ENCODE results near the gene COMT. TPM values are rescaled to one million over a fixed set of nuclear protein-coding genes. Genes with fewer than 3 reads are reported as not detected.

The COMT gene
- total and polyA plus RNA-seq, 9 of the 15 experiments (the other 6 are each of a cell fraction or from before 2014, with no cell fraction given) = 12.5 to 351 (median 155) TPM

GRCh38 chr22:19895160-19895849 is 46.3 kb upstream of the COMT start (continued):
- TF ChIP-seq MITF (IDR thresholded peaks at IDR 0.05) = no peak
- no peak for TF ChIP-seq MAFG (tag; conservative IDR thresholded peaks at IDR 0.05)
- TF ChIP-seq RBFOX2 (IDR thresholded peaks at IDR 0.05; ENCODE audit: low read depth, low read length) = 0 out of 2 replicates have a peak, but pooled peaks have one; percentile 28
- TF ChIP-seq ZNF583 (CRISPR knock-in tag; IDR thresholded peaks at IDR 0.05) = no peak
- TF ChIP-seq HMGN3 (IDR thresholded peaks at IDR 0.05; ENCODE audit: borderline replicate concordance, extremely low read depth, insufficient read length, low read depth, low read length) = peak; percentile 37
- peak; percentile 73 for TF ChIP-seq CHD1 (IDR thresholded peaks at IDR 0.05; ENCODE audit: low read length)
- no peak for TF ChIP-seq PRPF4 (IDR thresholded peaks at IDR 0.05; ENCODE audit: insufficient read depth, low read depth, low read length, poor library complexity, severe bottlenecking)

- Histone ChIP-seq H3K9me3 (replicated peaks; ENCODE audit: control insufficient read depth, insufficient read depth, low read depth, low read length) (no peaks in the 10 kb centered on the region), H3K4me3 (no peak overlapping the region), H3K9ac (ENCODE audit: insufficient read depth in 1 of 2, low read depth in 2 of 2, low read length in 2 of 2) (peak overlapping the region in 1 of 2 experiments; percentile 53; a peak in 1 of 4 replicates), H3K4me1 (replicated peaks in 1 of 2; ENCODE audit: control insufficient read depth in 2 of 2, insufficient read depth in 2 of 2, low read length in 2 of 2) (peaks cover 12 to 51% of the 10 kb centered on the region in 2 experiments), H3K4me2 (ENCODE audit: insufficient read depth, low read length) (no peak overlapping the region), H3K79me2 (ENCODE audit: control insufficient read depth, insufficient read depth, low read length) (no peaks in the 10 kb centered on the region), H2AFZ (ENCODE audit: low read depth, low read length) (no peak overlapping the region), H3K27ac (ENCODE audit: extremely low read depth, low read depth, low read length) (no peak overlapping the region), H3K36me3 (ENCODE audit: control insufficient read depth, insufficient read depth, low read length) (peaks cover 26% of the 10 kb centered on the region; the same call in 2 of the 3 replicates), H4K20me1 (replicated peaks; ENCODE audit: control insufficient read depth, insufficient read depth, low read length) (peaks cover 18% of the 10 kb centered on the region), H3K27me3 (ENCODE audit: control insufficient read depth in 2 of 2, insufficient read depth in 2 of 2, low read length in 2 of 2) (no peaks in the 10 kb centered on the region), H3K9me1 (ENCODE audit: control insufficient read depth, insufficient read depth, low read length) (peaks cover 2% of the 10 kb centered on the region)
- in situ Hi-C loops (cut with MboI) = no loop called here
- ChIA-PET POLR2A (interaction anchor here (0.6 to 11.2 kb wide), 19 partner anchors 7 to 193 kb away, joined by 3 to 141 read pairs (median 4); partner anchors contain the start of gene GP1BB), CTCF (ENCODE audit: low intra/inter-chr PET ratio) (no interaction called here)
- 61% methylated on average over 15 of the region's 15 CpGs for WGBS (ENCODE audit: insufficient coverage, low coverage, missing lambda C conversion rate)
- DNase-seq (ENCODE audit: extremely low read depth in 1 of 4, low spot score in 3 of 4) (peak in 3 of 4 experiments; percentile 54 to 84 (median 76)), ATAC-seq (peak; percentile 42), FAIRE-seq (no peak)
- intact Hi-C loops (cut with micrococcal nuclease) = no loop called here
- BruUV-seq (replicated peaks) = no TSS peak
- peak; percentile 58; the same call in 1 of the 2 replicates for TF ChIP-seq NFXL1 (CRISPR knock-in tag; IDR thresholded peaks at IDR 0.05)
- TF ChIP-seq POLR2G (IDR thresholded peaks at IDR 0.05; ENCODE audit: low read depth, low read length) = peak; percentile 61
- TF ChIP-seq THAP12 (CRISPR knock-in tag; IDR thresholded peaks at IDR 0.05) = 0 out of 2 replicates have a peak, but pooled peaks have one; percentile 65
- TF ChIP-seq BRD9 (IDR thresholded peaks at IDR 0.05; ENCODE audit: low read depth, partially characterized antibody) = no peak
- TF ChIP-seq ZBTB7A (IDR thresholded peaks at IDR 0.05; ENCODE audit: borderline replicate concordance, control insufficient read depth, low read depth, low read length) = 0 out of 2 replicates have a peak, but pooled peaks have one; percentile 45
- TF ChIP-seq CEBPB (tag; IDR thresholded peaks at IDR 0.05) = no peak
- 0 out of 4 replicates have a peak, but pooled peaks of 1 of the 2 experiments have one; percentile 35 for TF ChIP-seq MAZ (CRISPR knock-in tag; conservative IDR thresholded peaks at IDR 0.05 in 1 of 2, IDR thresholded peaks at IDR 0.05 in 1 of 2)
- 0 out of 2 replicates have a peak, but pooled peaks have one; percentile 47 for TF ChIP-seq HDGF (IDR thresholded peaks at IDR 0.05)
- TF ChIP-seq RBFOX2 (IDR thresholded peaks at IDR 0.05; ENCODE audit: low read depth, low read length) = 0 out of 2 replicates have a peak, but pooled peaks have one; percentile 26
Observed at GRCh38 chr22:19896665-19897355, 44.8 kb upstream of the COMT start.
